Activated T-cell treated with anti-CD3 and anti-CD28 coated beads, Interleukin-2, amount 50 U/mL, for 24 hours (primary cell): ENCODE measurements around the gene GRB10.

Experiments
- DNase-seq: peaks from one replicate; pipeline ENCODE4 v3.0.0-alpha.2; 2020
- H3K27ac Mint-ChIP-seq: 2 replicates; pipeline ENCODE4 v1.8.0; 2020; ENCODE audit warnings: mild to moderate bottlenecking, mixed read lengths
- H3K27me3 Mint-ChIP-seq: 2 replicates; pipeline ENCODE4 v1.8.0; 2020; ENCODE audit warnings: mixed read lengths
- H3K36me3 Mint-ChIP-seq: 2 replicates; pipeline ENCODE4 v1.8.0; 2020; ENCODE audit warnings: low read depth, mixed read lengths
- H3K4me1 Mint-ChIP-seq: 2 replicates; pipeline ENCODE4 v1.8.0; 2020; ENCODE audit warnings: low read depth, mixed read lengths
- H3K4me3 Mint-ChIP-seq: 2 replicates; pipeline ENCODE4 v1.8.0; 2020; ENCODE audit warnings: mild to moderate bottlenecking, moderate library complexity, mixed read lengths
- H3K9me3 Mint-ChIP-seq: 2 replicates; pipeline ENCODE4 v1.8.0; 2020; ENCODE audit warnings: mixed read lengths

GRB10 gene

GRCh38 chr7:50565559-50565916, 217.2 kb downstream of the GRB10 start:
- no peaks in the 10 kb centered on the region for H3K36me3 Mint-ChIP-seq
- H3K27ac Mint-ChIP-seq, result no peak overlapping the region
- H3K4me1 Mint-ChIP-seq, result no peaks in the 10 kb centered on the region
- no peak for DNase-seq
- H3K9me3 Mint-ChIP-seq, result peaks cover 2% of the 10 kb centered on the region
- H3K27me3 Mint-ChIP-seq, result peaks cover 14% of the 10 kb centered on the region
- H3K4me3 Mint-ChIP-seq, result no peak overlapping the region

- Mint-ChIP-seq H3K9me3 (no peaks in the 10 kb centered on the region), H3K27me3 (peaks cover 14% of the 10 kb centered on the region), H3K27ac (no peak within 1 kb of the TSS), H3K4me3 (no peak within 1 kb of the TSS), H3K36me3 (no peaks in the 10 kb centered on the region), H3K4me1 (no peaks in the 10 kb centered on the region)
- DNase-seq, result no peak
These were observed 217.8 kb downstream of the GRB10 start, which contains the start of gene DDC for GRCh38 chr7:50564640-50565558. Gene DDC (minus strand): TSS chr7:50565405. CDS start chr7:50544085, 21,320 bp downstream.

GRCh38 chr7:50564171-50564570, 218.5 kb downstream of the GRB10 start:
- no peaks in the 10 kb centered on the region for H3K9me3 Mint-ChIP-seq
- no peak for DNase-seq
- no peaks in the 10 kb centered on the region for H3K36me3 Mint-ChIP-seq
- H3K4me3 Mint-ChIP-seq, result no peak overlapping the region
- peaks cover 14% of the 10 kb centered on the region for H3K27me3 Mint-ChIP-seq
- no peak overlapping the region for H3K27ac Mint-ChIP-seq
- no peaks in the 10 kb centered on the region for H3K4me1 Mint-ChIP-seq

GRCh38 chr7:50562136-50562535, 220.6 kb downstream of the GRB10 start:
- Mint-ChIP-seq H3K27me3 (peaks cover 32% of the 10 kb centered on the region), H3K9me3 (no peaks in the 10 kb centered on the region), H3K27ac (no peak overlapping the region), H3K36me3 (no peaks in the 10 kb centered on the region), H3K4me3 (no peak overlapping the region), H3K4me1 (no peaks in the 10 kb centered on the region)
- no peak for DNase-seq

- no peaks in the 10 kb centered on the region for H3K9me3 Mint-ChIP-seq
- DNase-seq, result no peak
- H3K4me1 Mint-ChIP-seq, result no peaks in the 10 kb centered on the region
- H3K4me3 Mint-ChIP-seq, result no peak overlapping the region
- no peak overlapping the region for H3K27ac Mint-ChIP-seq
- H3K36me3 Mint-ChIP-seq, result no peaks in the 10 kb centered on the region
- peaks cover 37% of the 10 kb centered on the region for H3K27me3 Mint-ChIP-seq
These were observed 221.8 kb downstream of the GRB10 start for GRCh38 chr7:50560865-50561351.

GRCh38 chr7:50559881-50560280, 222.8 kb downstream of the GRB10 start:
- Mint-ChIP-seq H3K36me3 (no peaks in the 10 kb centered on the region), H3K4me1 (no peaks in the 10 kb centered on the region), H3K27me3 (peaks cover 33% of the 10 kb centered on the region), H3K27ac (no peak overlapping the region), H3K4me3 (no peak overlapping the region), H3K9me3 (no peaks in the 10 kb centered on the region)
- DNase-seq, result no peak

GRCh38 chr7:50558294-50559053, 224.2 kb downstream of the GRB10 start:
- Mint-ChIP-seq H3K27me3 (peaks cover 26% of the 10 kb centered on the region), H3K4me3 (no peak overlapping the region), H3K27ac (no peak overlapping the region), H3K4me1 (no peaks in the 10 kb centered on the region), H3K36me3 (no peaks in the 10 kb centered on the region), H3K9me3 (no peaks in the 10 kb centered on the region)
- no peak for DNase-seq

GRCh38 chr7:50557099-50557498, 225.6 kb downstream of the GRB10 start:
- peaks cover 31% of the 10 kb centered on the region for H3K27me3 Mint-ChIP-seq
- DNase-seq, result no peak

GRCh38 chr7:50556247-50556991, 226.3 kb downstream of the GRB10 start:
- Mint-ChIP-seq H3K27ac (no peak overlapping the region), H3K9me3 (no peaks in the 10 kb centered on the region), H3K36me3 (no peaks in the 10 kb centered on the region), H3K27me3 (peaks cover 31% of the 10 kb centered on the region), H3K4me3 (no peak overlapping the region), H3K4me1 (no peaks in the 10 kb centered on the region)
- DNase-seq, result no peak

More at GRCh38 chr7:50557099-50557498, 225.6 kb downstream of the GRB10 start:
- Mint-ChIP-seq H3K27ac (no peak overlapping the region), H3K4me3 (no peak overlapping the region), H3K4me1 (no peaks in the 10 kb centered on the region), H3K36me3 (no peaks in the 10 kb centered on the region), H3K9me3 (no peaks in the 10 kb centered on the region)

GRCh38 chr7:50555594-50556140, 227.0 kb downstream of the GRB10 start:
- H3K27ac Mint-ChIP-seq, result no peak overlapping the region
- DNase-seq, result no peak
- H3K27me3 Mint-ChIP-seq, result peaks cover 31% of the 10 kb centered on the region
- no peaks in the 10 kb centered on the region for H3K36me3 Mint-ChIP-seq
- H3K9me3 Mint-ChIP-seq, result no peaks in the 10 kb centered on the region
- H3K4me3 Mint-ChIP-seq, result no peak overlapping the region
- no peaks in the 10 kb centered on the region for H3K4me1 Mint-ChIP-seq

GRCh38 chr7:50554431-50555322, 228.0 kb downstream of the GRB10 start:
- no peak overlapping the region for H3K27ac Mint-ChIP-seq

GRCh38 chr7:50553973-50554372, 228.7 kb downstream of the GRB10 start:
- H3K4me3 Mint-ChIP-seq, result no peak overlapping the region
- H3K27me3 Mint-ChIP-seq, result peaks cover 28% of the 10 kb centered on the region
- no peak overlapping the region for H3K27ac Mint-ChIP-seq
- no peaks in the 10 kb centered on the region for H3K4me1 Mint-ChIP-seq
- no peak for DNase-seq
- no peaks in the 10 kb centered on the region for H3K36me3 Mint-ChIP-seq
- H3K9me3 Mint-ChIP-seq, result no peaks in the 10 kb centered on the region

More at GRCh38 chr7:50554431-50555322, 228.0 kb downstream of the GRB10 start:
- H3K9me3 Mint-ChIP-seq, result no peaks in the 10 kb centered on the region
- H3K4me1 Mint-ChIP-seq, result no peaks in the 10 kb centered on the region
- H3K36me3 Mint-ChIP-seq, result no peaks in the 10 kb centered on the region
- DNase-seq, result no peak
- peaks cover 31% of the 10 kb centered on the region for H3K27me3 Mint-ChIP-seq
- no peak overlapping the region for H3K4me3 Mint-ChIP-seq

GRCh38 chr7:50552921-50553320, 229.8 kb downstream of the GRB10 start:
- Mint-ChIP-seq H3K9me3 (no peaks in the 10 kb centered on the region), H3K4me3 (no peak overlapping the region), H3K27me3 (peaks cover 18% of the 10 kb centered on the region), H3K4me1 (no peaks in the 10 kb centered on the region), H3K27ac (no peak overlapping the region), H3K36me3 (no peaks in the 10 kb centered on the region)
- DNase-seq, result no peak
